MG63 (cell line): ENCODE results near the gene TTYH3. TPM values are rescaled to one million over a fixed set of nuclear protein-coding genes. Genes with fewer than 3 reads are reported as not detected.
"Not testable (repeated sequence)": the region's sequence is repeated elsewhere in the genome, so short reads cannot be mapped to it uniquely, and the experiment has no call there.

Experiments used
- DNase-seq: peaks from one replicate; pipeline ENCODE4 v3.0.0-alpha.2; 2020
- H3K27me3 ChIP-seq: fragments of 250-450 bp; sonication (Bioruptor Pico); 2 replicates; pipeline ENCODE4 v1.5.1; 2020; ENCODE audit warnings: mild to moderate bottlenecking, moderate library complexity
- H3K36me3 ChIP-seq: fragments of 250-450 bp; sonication (Bioruptor Pico); 2 replicates; pipeline ENCODE4 v1.5.1; 2020; ENCODE audit warnings: mild to moderate bottlenecking, moderate library complexity
- H3K4me3 ChIP-seq: fragments of 250-450 bp; sonication (Bioruptor Pico); 2 replicates; pipeline ENCODE4 v1.5.1; 2020; ENCODE audit warnings: mild to moderate bottlenecking, moderate library complexity
- H3K9me3 ChIP-seq: fragments of 250-450 bp; sonication (Bioruptor Pico); 2 replicates; pipeline ENCODE4 v1.5.1; 2020; ENCODE audit warnings: mild to moderate bottlenecking, moderate library complexity
- total RNA-seq: library from RNA; depleted of rRNA; stranded (reverse); fragments of >200 nt; shearing (Covaris generic); gene quantifications from 2 replicates; pipeline ENCODE4 v1.2.3, GENCODE V29; 2014; ENCODE audit warnings: low replicate concordance

Gene TTYH3
- total RNA-seq, 1 experiment from 2014 or later = 29.8 TPM

- peaks cover 2% of the 10 kb centered on the region for H3K36me3 ChIP-seq
These were observed 34.5 kb upstream of the TTYH3 start for GRCh38 chr7:2597273-2597640.

GRCh38 chr7:2598154-2598823 lies 33.5 kb upstream of the TTYH3 start:
- DNase-seq = no peak
- Histone ChIP-seq H3K36me3 (peaks cover 2% of the 10 kb centered on the region), H3K9me3 (no peaks in the 10 kb centered on the region), H3K4me3 (no peak overlapping the region), H3K27me3 (no peaks in the 10 kb centered on the region)

More at GRCh38 chr7:2597273-2597640, 34.5 kb upstream of the TTYH3 start:
- Histone ChIP-seq H3K27me3 (no peaks in the 10 kb centered on the region), H3K4me3 (no peak overlapping the region), H3K9me3 (no peaks in the 10 kb centered on the region)
- DNase-seq = no peak

GRCh38 chr7:2601065-2601464 lies 30.7 kb upstream of the TTYH3 start:
- Histone ChIP-seq H3K9me3 (no peaks in the 10 kb centered on the region), H3K4me3 (no peak overlapping the region), H3K27me3 (no peaks in the 10 kb centered on the region), H3K36me3 (no peaks in the 10 kb centered on the region; the same call in 1 of the 2 replicates)
- no peak for DNase-seq

GRCh38 chr7:2601907-2602306 lies 29.9 kb upstream of the TTYH3 start:
- Histone ChIP-seq H3K27me3 (no peaks in the 10 kb centered on the region), H3K4me3 (no peak overlapping the region), H3K36me3 (no peaks in the 10 kb centered on the region; the same call in 1 of the 2 replicates), H3K9me3 (no peaks in the 10 kb centered on the region)
- no peak for DNase-seq

GRCh38 chr7:2602406-2603043 lies 29.3 kb upstream of the TTYH3 start:
- no peak for DNase-seq
- no peaks in the 10 kb centered on the region for H3K27me3 ChIP-seq
- H3K4me3 ChIP-seq = no peak overlapping the region
- H3K9me3 ChIP-seq = no peaks in the 10 kb centered on the region
- no peaks in the 10 kb centered on the region; the same call in 1 of the 2 replicates for H3K36me3 ChIP-seq

GRCh38 chr7:2603044-2603965 lies 28.5 kb upstream of the TTYH3 start:
- H3K9me3 ChIP-seq = no peaks in the 10 kb centered on the region
- H3K4me3 ChIP-seq = no peak overlapping the region
- H3K27me3 ChIP-seq = no peaks in the 10 kb centered on the region
- no peak for DNase-seq
- no peaks in the 10 kb centered on the region; the same call in 1 of the 2 replicates for H3K36me3 ChIP-seq

- no peak for DNase-seq
- H3K9me3 ChIP-seq = no peaks in the 10 kb centered on the region
- no peak overlapping the region for H3K4me3 ChIP-seq
- H3K27me3 ChIP-seq = no peaks in the 10 kb centered on the region
- H3K36me3 ChIP-seq = no peaks in the 10 kb centered on the region; the same call in 1 of the 2 replicates
These were observed 27.1 kb upstream of the TTYH3 start for GRCh38 chr7:2604608-2605174.

- no peak overlapping the region for H3K4me3 ChIP-seq
- no peak for DNase-seq
- H3K27me3 ChIP-seq = no peaks in the 10 kb centered on the region
- no peaks in the 10 kb centered on the region for H3K9me3 ChIP-seq
- no peaks in the 10 kb centered on the region; the same call in 1 of the 2 replicates for H3K36me3 ChIP-seq
These were observed 25.9 kb upstream of the TTYH3 start for GRCh38 chr7:2605608-2606538.

- DNase-seq = no peak
- no peaks in the 10 kb centered on the region; the same call in 1 of the 2 replicates for H3K36me3 ChIP-seq
- H3K9me3 ChIP-seq = no peaks in the 10 kb centered on the region
- no peak overlapping the region for H3K4me3 ChIP-seq
- no peaks in the 10 kb centered on the region for H3K27me3 ChIP-seq
These were observed 25.2 kb upstream of the TTYH3 start for GRCh38 chr7:2606539-2606936.

- DNase-seq = peak; percentile 54
- Histone ChIP-seq H3K4me3 (no peak overlapping the region), H3K9me3 (no peaks in the 10 kb centered on the region), H3K27me3 (no peaks in the 10 kb centered on the region), H3K36me3 (no peaks in the 10 kb centered on the region; the same call in 1 of the 2 replicates)
These were observed 24.5 kb upstream of the TTYH3 start for GRCh38 chr7:2607122-2607922.

- DNase-seq = no peak
- no peaks in the 10 kb centered on the region for H3K27me3 ChIP-seq
- no peaks in the 10 kb centered on the region; the same call in 1 of the 2 replicates for H3K36me3 ChIP-seq
- no peaks in the 10 kb centered on the region for H3K9me3 ChIP-seq
- no peak overlapping the region for H3K4me3 ChIP-seq
These were observed 23.6 kb upstream of the TTYH3 start for GRCh38 chr7:2607923-2608904.

- H3K4me3 ChIP-seq = no peak overlapping the region
- H3K9me3 ChIP-seq = no peaks in the 10 kb centered on the region
- DNase-seq = no peak
- no peaks in the 10 kb centered on the region for H3K27me3 ChIP-seq
- no peaks in the 10 kb centered on the region; the same call in 1 of the 2 replicates for H3K36me3 ChIP-seq
These were observed 22.8 kb upstream of the TTYH3 start for GRCh38 chr7:2608921-2609411.

GRCh38 chr7:2609646-2610045 lies 22.1 kb upstream of the TTYH3 start:
- not testable (repeated sequence) for H3K27me3 ChIP-seq, DNase-seq, H3K4me3 ChIP-seq, H3K36me3 ChIP-seq, H3K9me3 ChIP-seq

GRCh38 chr7:2610466-2610865 lies 21.3 kb upstream of the TTYH3 start:
- Histone ChIP-seq H3K36me3 (no peaks in the 10 kb centered on the region), H3K4me3 (no peak overlapping the region), H3K27me3 (no peaks in the 10 kb centered on the region), H3K9me3 (no peaks in the 10 kb centered on the region)
- DNase-seq = no peak
